GM21825 (cell line): Measurements from ENCODE around the gene NUP188.
"Not testable (repeated sequence)": the region's sequence is repeated elsewhere in the genome, so short reads cannot be mapped to it uniquely, and the experiment has no call there.

Source experiments
- ATAC-seq: cut with Tn5 transposase; IDR thresholded peaks from one replicate; pipeline ENCODE4 v1.9.1; 2021; ENCODE audit warnings: mild to moderate bottlenecking, moderate library complexity; ENCODE audit not compliant: unreplicated experiment

The NUP188 gene

GRCh38 chr9:128944966-128945365 lies 2.5 kb upstream of the NUP188 start:
- ATAC-seq: not testable (repeated sequence)

DNA sequence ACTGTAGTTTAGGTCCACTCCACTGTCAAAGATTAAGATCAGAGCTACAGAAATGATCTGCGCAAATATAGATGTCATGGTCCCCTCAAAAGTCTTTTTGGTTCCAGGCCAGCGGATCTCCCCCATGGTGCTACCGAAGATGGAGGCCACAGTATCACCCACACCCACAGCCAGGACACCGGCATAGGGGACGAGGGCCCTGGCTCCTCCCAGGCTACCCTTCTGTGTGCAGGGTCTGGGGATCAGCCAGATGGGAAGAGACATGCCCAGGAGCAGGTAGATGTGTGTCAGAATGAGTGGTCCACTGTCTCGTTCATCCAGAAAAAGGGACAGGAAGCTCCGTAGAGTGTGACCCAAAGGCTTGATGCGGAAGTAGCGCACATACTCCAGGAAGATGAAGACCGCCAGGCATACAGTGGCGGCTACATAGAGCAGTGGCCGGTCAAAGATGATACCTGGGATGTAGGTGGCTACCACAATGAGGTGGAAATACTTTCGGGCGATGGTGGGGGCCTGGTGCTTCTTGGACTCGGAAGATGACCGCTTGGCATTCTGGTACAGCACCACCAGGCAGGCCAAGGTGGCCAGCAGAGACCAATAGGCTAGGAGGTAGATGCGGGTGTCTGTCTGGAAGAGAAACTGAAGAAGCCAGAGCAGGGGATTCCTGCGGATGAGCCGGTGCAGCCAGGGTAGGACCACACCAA lies 1.5 kb upstream of the NUP188 start:
- no peak for ATAC-seq

- ATAC-seq: no peak
These were observed 775 bp upstream of the NUP188 start for GRCh38 chr9:128946571-128947276.

- ATAC-seq: peak; percentile 24
These were observed 297 bp upstream of the NUP188 start for GRCh38 chr9:128947277-128947526.

DNA sequence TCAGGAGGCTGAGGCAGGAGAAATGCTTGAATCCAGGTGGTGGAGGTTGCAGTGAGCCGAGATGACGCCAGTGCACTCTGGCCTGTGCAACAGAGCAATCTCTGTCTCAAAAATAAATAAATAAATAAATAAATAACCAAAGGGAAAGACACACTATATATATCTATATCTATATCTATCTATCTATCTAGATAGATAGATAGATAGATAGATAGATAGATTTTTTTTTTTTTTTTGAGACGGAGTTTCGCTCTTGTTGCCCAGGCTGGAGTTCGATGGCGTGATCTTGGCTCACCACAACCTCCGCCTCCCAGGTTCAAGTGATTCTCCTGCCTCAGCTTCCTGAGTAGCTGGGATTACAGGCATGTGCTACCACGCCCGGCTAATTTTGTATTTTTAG lies 13.9 kb downstream of the NUP188 start:
- not testable (repeated sequence) for ATAC-seq

GRCh38 chr9:128969491-128969890 lies 22.0 kb downstream of the NUP188 start:
- no peak for ATAC-seq

GRCh38 chr9:128972956-128973355 lies 25.5 kb downstream of the NUP188 start:
- ATAC-seq: no peak

- no peak for ATAC-seq
These were observed 31.6 kb downstream of the NUP188 start for GRCh38 chr9:128979111-128979510.

DNA sequence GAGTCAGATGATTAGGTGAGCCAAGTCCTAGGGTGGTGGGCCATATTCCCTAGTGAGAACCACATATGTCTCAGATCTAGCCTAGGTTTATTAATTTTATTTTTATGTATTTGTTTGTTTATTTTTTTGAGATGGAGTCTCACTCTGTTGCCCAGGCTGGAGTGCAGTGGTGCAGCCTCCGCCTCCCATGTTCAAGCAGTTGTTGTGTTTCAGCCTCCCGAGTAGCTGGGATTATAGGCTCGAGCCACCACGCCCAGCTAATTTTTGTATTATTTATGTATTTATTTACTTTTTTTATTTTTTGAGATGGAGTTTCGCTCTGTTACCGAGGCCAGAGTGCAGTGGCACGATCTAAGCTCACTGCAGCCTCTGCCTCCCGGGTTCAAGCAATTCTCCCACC lies 36.0 kb downstream of the NUP188 start:
- ATAC-seq: no peak

- no peak for ATAC-seq
These were observed 39.2 kb downstream of the NUP188 start for GRCh38 chr9:128986671-128987070.

- no peak for ATAC-seq
These were observed 40.3 kb downstream of the NUP188 start for GRCh38 chr9:128987805-128988204.

DNA sequence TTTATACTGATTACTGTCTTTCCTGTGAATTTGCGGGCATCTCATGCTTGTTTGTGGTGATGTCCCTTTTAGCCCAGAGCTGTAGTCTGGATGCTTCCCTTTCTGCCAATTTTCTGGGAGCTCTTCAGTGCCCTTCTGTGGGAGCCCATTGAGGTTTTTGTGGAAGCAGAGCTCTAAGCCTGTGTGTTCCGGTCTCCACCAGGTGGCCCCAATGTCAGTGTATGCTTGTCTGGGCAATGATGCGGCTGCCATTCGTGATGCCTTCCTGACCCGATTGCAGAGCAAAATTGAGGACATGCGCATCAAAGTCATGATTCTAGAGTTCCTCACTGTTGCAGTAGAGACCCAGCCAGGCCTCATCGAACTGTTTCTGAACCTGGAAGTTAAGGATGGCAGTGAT lies 45.5 kb downstream of the NUP188 start:
- ATAC-seq: no peak

DNA sequence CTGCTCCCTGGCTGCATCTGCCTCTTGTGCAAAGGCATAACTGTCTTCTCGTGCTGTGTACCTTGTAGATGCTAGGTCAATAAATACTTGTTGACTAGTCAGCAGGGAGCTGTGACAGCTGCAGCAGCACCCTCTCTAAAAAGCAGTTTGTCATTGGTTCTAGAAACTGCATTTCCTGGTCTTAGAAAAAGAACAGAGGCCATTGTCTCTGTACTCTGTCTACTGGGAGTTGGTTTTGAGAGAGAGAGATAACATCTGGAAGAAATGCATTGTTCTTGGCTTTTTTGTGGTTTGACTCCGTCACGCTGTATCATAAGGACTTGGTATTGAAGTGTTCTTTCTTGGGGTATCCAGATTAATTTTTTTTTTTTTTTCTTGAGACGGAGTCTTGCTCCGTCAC lies 48.3 kb downstream of the NUP188 start:
- no peak for ATAC-seq

DNA sequence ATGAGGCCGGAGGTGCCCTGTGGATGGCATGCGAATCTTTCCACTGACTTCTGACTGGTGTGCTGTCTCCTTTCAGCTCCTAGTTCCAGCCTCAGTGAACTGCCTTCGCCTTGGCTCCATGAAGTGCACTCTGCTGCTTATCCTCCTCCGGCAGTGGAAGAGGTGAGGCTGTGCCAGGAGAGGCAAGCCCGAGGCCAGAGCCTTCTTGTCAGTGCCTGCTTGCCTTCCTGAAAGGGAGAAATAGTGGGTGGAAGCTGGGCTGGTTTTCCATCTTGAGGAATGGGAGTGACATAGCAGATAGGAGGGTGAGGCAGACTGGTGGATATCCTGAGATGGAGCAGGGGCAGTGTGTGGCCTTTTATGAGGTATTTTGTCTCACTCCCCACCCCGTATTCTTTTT lies 51.0 kb downstream of the NUP188 start:
- no peak for ATAC-seq

DNA sequence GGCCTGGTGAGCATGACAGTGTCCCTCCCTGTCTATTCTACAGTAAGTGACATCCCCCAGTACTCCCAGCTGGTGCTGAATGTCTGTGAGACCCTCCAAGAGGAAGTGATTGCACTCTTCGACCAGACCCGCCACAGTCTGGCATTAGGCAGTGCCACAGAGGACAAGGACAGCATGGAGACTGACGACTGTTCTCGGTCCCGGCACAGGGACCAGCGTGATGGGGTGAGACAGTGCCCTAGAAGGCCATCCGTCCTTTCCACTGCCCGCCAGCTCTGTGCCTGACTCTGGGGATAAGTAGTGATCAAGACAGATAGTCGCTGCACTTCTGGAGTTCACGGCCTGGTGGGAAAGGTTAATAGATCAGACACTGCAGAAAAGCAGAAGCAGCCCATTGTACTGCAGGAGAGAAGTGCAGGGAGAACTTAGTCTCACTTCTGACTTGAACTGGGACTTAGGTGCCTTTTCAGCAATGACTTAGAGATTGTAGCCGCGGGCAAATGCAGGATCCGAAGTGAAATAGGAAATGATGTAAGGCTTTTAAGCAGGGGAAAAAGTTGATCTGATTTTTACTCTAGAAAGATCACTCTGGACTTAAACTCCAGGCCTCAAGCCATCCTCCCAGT lies 52.2 kb downstream of the NUP188 start:
- no peak for ATAC-seq

DNA sequence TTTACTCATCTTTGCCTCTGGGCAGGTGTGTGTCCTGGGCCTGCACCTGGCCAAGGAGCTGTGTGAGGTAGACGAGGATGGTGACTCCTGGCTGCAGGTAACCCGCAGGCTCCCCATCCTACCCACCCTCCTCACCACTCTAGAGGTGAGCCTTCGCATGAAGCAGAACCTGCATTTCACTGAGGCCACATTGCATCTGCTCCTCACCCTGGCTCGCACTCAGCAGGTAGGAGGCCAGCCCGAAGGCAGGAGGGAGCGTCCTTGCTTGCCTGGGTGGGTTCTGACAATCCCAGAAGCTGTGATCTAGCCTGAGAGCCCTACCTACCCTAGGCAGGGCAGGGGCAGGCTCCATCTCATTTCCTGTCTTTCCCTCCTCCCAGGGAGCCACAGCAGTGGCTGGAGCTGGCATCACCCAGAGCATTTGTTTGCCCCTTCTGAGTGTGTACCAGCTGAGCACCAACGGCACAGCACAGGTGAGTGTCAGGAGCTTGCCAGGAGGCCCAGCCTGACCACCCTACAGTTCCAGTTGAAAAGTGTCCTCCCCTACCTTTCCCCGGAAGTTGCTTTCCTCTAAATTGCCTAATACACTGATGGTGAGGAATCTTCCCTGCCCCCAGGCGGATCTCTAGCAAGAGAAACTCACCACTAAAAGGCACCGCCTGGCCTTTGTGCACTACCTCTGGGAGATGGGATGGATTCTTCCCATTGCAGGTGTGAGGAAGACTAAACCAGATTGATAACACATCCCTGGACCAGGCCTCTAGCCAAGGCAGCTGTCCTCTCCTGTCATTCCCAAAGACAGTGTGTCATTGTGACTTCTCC lies 54.2 kb downstream of the NUP188 start:
- ATAC-seq: no peak

DNA sequence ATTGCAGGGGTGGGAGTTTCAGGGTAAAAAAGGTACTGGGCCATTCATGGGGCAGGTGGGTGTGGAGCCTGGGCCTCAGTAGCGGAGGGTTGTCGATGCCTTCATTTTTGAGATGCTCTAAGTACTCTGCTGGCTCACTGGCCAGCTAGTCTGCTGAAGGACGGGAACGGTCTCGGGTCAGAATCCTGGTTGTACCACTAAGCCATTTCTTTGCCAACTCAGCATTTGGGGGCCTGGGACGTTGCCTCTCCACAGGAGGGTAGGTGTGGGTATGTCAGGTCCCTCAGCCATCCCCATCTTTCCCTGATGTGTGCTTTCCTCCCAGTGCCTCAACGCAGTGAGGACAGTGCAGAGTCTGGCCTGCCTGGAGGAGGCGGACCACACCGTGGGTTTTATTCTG lies 55.5 kb downstream of the NUP188 start:
- ATAC-seq: no peak

DNA sequence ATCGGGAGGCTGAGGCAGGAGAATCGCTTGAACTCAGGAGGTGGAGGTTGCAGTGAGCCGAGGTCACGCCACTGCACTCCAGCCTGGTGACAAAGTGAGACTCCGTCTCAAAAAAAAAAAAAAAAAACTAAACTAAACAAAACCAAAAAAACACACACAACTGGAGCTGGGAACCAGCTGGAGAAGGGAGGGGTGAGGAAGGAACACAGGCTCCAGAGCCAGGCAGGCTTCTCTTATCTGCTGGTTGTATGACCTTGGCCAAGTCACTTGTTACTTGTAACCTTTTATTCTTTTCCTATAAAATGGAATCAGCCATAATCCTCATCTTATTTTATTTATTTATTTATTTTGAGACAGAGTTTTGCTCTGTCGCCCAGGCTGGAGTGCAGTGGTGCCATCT lies 56.7 kb downstream of the NUP188 start:
- not testable (repeated sequence) for ATAC-seq

DNA sequence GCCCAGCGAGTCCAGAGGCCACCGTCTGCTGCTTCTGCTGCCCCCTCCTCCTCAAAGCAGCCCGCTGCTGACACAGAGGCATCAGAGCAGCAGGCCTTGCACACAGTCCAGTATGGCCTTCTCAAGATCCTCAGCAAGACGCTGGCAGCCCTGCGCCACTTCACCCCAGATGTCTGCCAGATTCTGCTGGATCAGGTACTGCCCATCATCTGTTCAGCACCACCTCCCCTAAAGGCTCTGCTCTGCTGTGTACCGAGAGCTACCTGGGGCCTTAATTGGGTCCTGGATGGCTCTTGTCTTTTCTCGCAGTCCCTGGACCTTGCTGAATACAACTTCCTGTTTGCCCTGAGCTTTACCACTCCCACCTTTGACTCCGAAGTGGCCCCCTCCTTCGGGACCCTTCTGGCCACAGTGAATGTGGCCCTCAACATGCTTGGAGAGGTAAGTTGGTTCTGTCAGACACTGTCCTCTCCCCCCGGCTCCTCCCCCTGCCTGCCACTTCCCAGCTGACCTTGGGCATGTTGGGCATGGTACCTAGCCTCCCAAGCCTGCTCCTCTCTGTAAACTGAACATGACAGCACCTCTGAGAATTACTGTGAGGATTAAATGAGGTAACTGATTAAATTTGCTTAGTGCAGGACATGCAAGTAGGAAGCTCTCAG lies 58.0 kb downstream of the NUP188 start:
- ATAC-seq: no peak

GRCh38 chr9:129006328-129007034 lies 59.0 kb downstream of the NUP188 start:
- ATAC-seq: no peak
